SK-N-MC (cell line): ENCODE results near the gene DDX42.

Source experiments
- EZH2 ChIP-seq: fragments of 200-600 bp; sonication (generic); IDR thresholded peaks from one replicate; pipeline ENCODE4 v1.6.1; 2017; ENCODE audit warnings: antibody characterized with exemption
- FOXP2 ChIP-seq: optimal IDR thresholded peaks from 2 replicates; pipeline ENCODE3; 2011; ENCODE audit warnings: mild to moderate bottlenecking, moderate library complexity; ENCODE audit not compliant: insufficient read depth; ENCODE audit errors: extremely low read length, control extremely low read depth
- POLR2AphosphoS5 ChIP-seq: IDR thresholded peaks from 2 replicates; pipeline ENCODE4 v1.6.1; 2012; ENCODE audit warnings: mild to moderate bottlenecking, low read depth, low read length, borderline replicate concordance

DNA sequence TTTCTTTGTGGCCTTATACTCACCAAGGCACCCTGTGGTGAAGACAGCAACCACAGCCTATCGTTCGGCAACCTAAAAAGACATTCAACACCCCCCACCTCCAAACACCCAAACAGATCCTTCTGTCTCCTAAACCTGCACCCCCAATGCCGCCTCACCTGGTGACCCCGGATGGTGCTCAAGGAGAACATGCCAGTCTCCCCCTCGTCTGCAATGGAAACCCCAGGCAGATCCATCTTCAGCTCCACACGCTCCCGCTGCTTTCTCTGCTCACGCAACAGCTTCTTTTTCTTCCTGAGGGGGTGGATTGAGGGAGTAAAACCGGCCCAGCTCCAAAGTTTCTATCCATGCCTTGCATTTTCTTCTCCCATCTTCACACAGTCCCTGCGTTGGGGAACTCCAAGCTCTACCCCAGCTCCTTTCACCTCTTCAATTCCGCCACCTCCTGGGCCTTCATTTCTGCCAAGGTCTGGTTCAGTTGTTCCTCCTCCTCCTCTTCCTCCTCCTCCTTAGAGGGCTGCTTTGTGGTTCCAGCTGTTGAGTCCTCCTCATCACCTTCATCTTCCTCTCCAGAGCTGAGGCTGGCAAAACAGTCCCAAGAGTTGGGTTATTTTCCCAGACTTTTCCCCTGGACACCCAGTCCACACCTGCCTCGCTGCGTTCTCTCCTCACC lies 49.8 kb downstream of the DDX42 start:
- TF ChIP-seq EZH2, result no peak
- no peak for TF ChIP-seq POLR2AphosphoS5
- no peak for TF ChIP-seq FOXP2
